Panc1 (cell line): ENCODE data around the gene BST2. TPM values are rescaled to one million over a fixed set of nuclear protein-coding genes. Genes with fewer than 3 reads are reported as not detected.

Source experiments
- ATAC-seq: fragments of 200-7000 bp; cut with Tn5 transposase; 2 replicates; pipeline ENCODE4 v1.9.1; 2020; ENCODE audit warnings: mild to moderate bottlenecking, moderate library complexity
- BruUV-seq: library from RNA; stranded (reverse); fragments of 400-500 nt; replicated peaks from 2 replicates; lab custom pipeline; 2021; lab: Mats Ljungman, UMichigan
- CTCF ChIA-PET: fragments of 300-600 bp; sonication (Branson Sonifier 250); formaldehyde crosslinking; loops from one replicate; lab custom pipeline; 2022; ENCODE audit warnings: antibody characterized with exemption; lab: Charles Lee
- POLR2A ChIA-PET: fragments of 300-600 bp; sonication (Branson Sonifier 250); formaldehyde crosslinking; loops from one replicate; lab custom pipeline; 2022; ENCODE audit warnings: antibody characterized with exemption; lab: Charles Lee
- DNase-seq: peaks from one replicate; pipeline ENCODE4 v3.0.0-alpha.2; 2010; ENCODE audit warnings: low read depth, low spot score
- H3K27ac ChIP-seq: 2 replicates; pipeline ENCODE4 v1.5.1; 2011; ENCODE audit warnings: mild to moderate bottlenecking, low read length, inconsistent platforms
- H3K27me3 ChIP-seq: fragments of 200-500 bp; sonication (Bioruptor generic); 2 replicates; pipeline ENCODE4 v1.6.0; 2014; ENCODE audit warnings: low read length, inconsistent platforms; ENCODE audit not compliant: control insufficient read depth, insufficient read depth
- H3K36me3 ChIP-seq: fragments of 200-500 bp; sonication (Bioruptor generic); 2 replicates; pipeline ENCODE4 v1.5.1; 2014; ENCODE audit warnings: inconsistent platforms, mild to moderate bottlenecking, low read length, moderate library complexity; ENCODE audit not compliant: control insufficient read depth, insufficient read depth
- H3K4me1 ChIP-seq: 2 replicates; pipeline ENCODE4 v1.5.1; 2011; ENCODE audit warnings: inconsistent platforms, mild to moderate bottlenecking, low read length, moderate library complexity; ENCODE audit not compliant: control insufficient read depth, insufficient read depth
- H3K4me3 ChIP-seq, 2 experiments: 2 replicates each; pipeline ENCODE4 v1.5.1; 2011 to 2012; ENCODE audit warnings: low read depth in 2 of 2, low read length in 2 of 2, mild to moderate bottlenecking in 2 of 2, inconsistent platforms in 1 of 2, moderate library complexity in 1 of 2
- H3K9me3 ChIP-seq: fragments of 200-500 bp; sonication (Bioruptor generic); 2 replicates; pipeline ENCODE4 v1.5.1; 2014; ENCODE audit warnings: low read depth, mild to moderate bottlenecking, inconsistent platforms, low read length, moderate library complexity; ENCODE audit not compliant: control insufficient read depth, insufficient read depth
- CTCF ChIP-seq: fragments of 450-650 bp; IDR thresholded peaks from 2 replicates; pipeline ENCODE4 v1.5.1; 2017; ENCODE audit warnings: mild to moderate bottlenecking
- REST ChIP-seq, 2 experiments: IDR thresholded peaks; 2 replicates each; pipeline ENCODE4 v1.6.1; 2011 to 2012; ENCODE audit warnings: low read depth in 2 of 2, control low read depth in 1 of 2, low read length in 1 of 2, mild to moderate bottlenecking in 1 of 2, moderate library complexity in 1 of 2; ENCODE audit not compliant: insufficient read depth in 1 of 2
- TCF7L2 ChIP-seq: IDR thresholded peaks from 2 replicates; pipeline ENCODE4 v1.6.1; 2011; ENCODE audit warnings: mild to moderate bottlenecking, low read depth, low read length, inconsistent platforms
- in situ Hi-C: cut with HindIII; loops from 2 replicates; pipeline ENCODE4 v1.10.0; 2016; ENCODE audit warnings: low sequenced_read_pairs, low pct_unique_long_range_greater_than_20kb
- intact Hi-C: fragments of 100-400 bp; cut with micrococcal nuclease; formaldehyde crosslinking; loops from one replicate; pipeline ENCODE4 v1.10.0; 2022; ENCODE audit not compliant: unreplicated experiment
- total RNA-seq: library from RNA; stranded (reverse); gene quantifications from one replicate; pipeline ENCODE4 v1.2.1, GENCODE V29; 2021; ENCODE audit not compliant: unreplicated experiment

The BST2 gene
- total RNA-seq, 1 experiment from 2014 or later: 11.8 TPM

GRCh38 chr19:17385878-17386611 lies 19.4 kb downstream of the BST2 start:
- intact Hi-C loops (loop anchor here (2.0 kb wide), 1 partner anchor 41 kb away; no protein-coding TSS in a partner anchor), in situ Hi-C loops (no loop called here)
- no peaks in the 10 kb centered on the region for H3K36me3 ChIP-seq
- H3K4me3 ChIP-seq: no peak overlapping the region
- H3K9me3 ChIP-seq: no peaks in the 10 kb centered on the region; the same call in 1 of the 2 replicates
- H3K27me3 ChIP-seq: no peaks in the 10 kb centered on the region
- ATAC-seq (peak; percentile 66), DNase-seq (no peak)
- TF ChIP-seq TCF7L2 (no peak), CTCF (peak; percentile 91)
- ChIA-PET POLR2A (no interaction called here), CTCF (interaction anchor here (0.6 kb wide), 2 partner anchors 8 to 41 kb away, joined by 3 to 5 read pairs; no protein-coding TSS in a partner anchor)
- no TSS peak for BruUV-seq
- H3K4me1 ChIP-seq: peaks cover 4% of the 10 kb centered on the region; the same call in 1 of the 2 replicates
- H3K27ac ChIP-seq: no peak overlapping the region

GRCh38 chr19:17380426-17381138 lies 24.8 kb downstream of the BST2 start:
- no peak overlapping the region for H3K4me3 ChIP-seq
- TF ChIP-seq REST (IDR thresholded peaks at IDR 0.05; ENCODE audit: insufficient read depth in 1 of 2, low read depth in 2 of 2, low read length in 1 of 2) (no peak), TCF7L2 (no peak), CTCF (no peak)
- peaks cover 4% of the 10 kb centered on the region; the same call in 1 of the 2 replicates for H3K4me1 ChIP-seq
- no peaks in the 10 kb centered on the region for H3K27me3 ChIP-seq
- DNase-seq (no peak), ATAC-seq (no peak)
- no peaks in the 10 kb centered on the region for H3K9me3 ChIP-seq
- ChIA-PET CTCF (interaction anchor here (0.7 kb wide), 1 partner anchor 552 kb away, joined by 13 read pairs; the partner anchor contains the start of gene CCDC124), POLR2A (no interaction called here)
- no TSS peak for BruUV-seq
- intact Hi-C loops: no loop called here
- H3K27ac ChIP-seq: no peak overlapping the region
- no peaks in the 10 kb centered on the region for H3K36me3 ChIP-seq
- in situ Hi-C loops: no loop called here
